H54 (cell line): Measurements from ENCODE around the gene ATP8A2.

Source experiments
- DNase-seq: peaks from one replicate; pipeline ENCODE4 v3.0.0; 2011; ENCODE audit warnings: low spot score, mixed read lengths; ENCODE audit not compliant: insufficient read length
- FAIRE-seq: peaks from 3 replicates; lab custom pipeline; 2011; peaks lifted over from hg19 to GRCh38; lab: Jason Lieb, UNC
- POLR2A ChIP-seq: IDR thresholded peaks from 2 replicates; pipeline ENCODE4 v1.6.1; 2011; ENCODE audit warnings: low read depth, mild to moderate bottlenecking, low read length

Gene ATP8A2

DNA sequence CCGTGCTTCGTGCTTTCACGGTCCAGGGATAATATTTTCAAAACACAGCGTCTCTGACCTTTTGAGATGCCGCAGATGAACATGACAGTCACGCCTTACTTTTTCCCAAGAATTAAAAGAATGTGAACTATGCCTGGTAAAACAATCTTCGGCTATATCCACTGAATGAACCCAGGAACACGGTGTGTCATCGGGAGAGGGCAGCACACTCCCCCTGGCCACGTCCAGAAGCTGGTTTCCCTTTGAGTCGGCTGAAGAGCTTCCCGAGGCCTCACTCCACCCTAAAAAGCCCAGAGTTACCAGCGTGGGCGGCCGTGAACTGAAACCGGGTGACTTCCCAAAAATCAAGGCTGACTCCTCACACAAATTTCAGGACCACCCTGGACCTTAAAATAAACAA lies 702.9 kb downstream of the ATP8A2 start:
- FAIRE-seq (no peak), DNase-seq (no peak)
- TF ChIP-seq POLR2A = no peak
